Stimulated activated CD4-positive, alpha-beta T cell treated with anti-CD3 and anti-CD28 coated beads, TNF-alpha, amount 100 ng/mL, for 4 hours (primary cell): ENCODE data around the gene ATAT1.
"Not testable (repeated sequence)": the region's sequence is repeated elsewhere in the genome, so short reads cannot be mapped to it uniquely, and the experiment has no call there.

ENCODE experiments used
- DNase-seq, 3 experiments: peaks; one replicate each; pipeline ENCODE4 v3.0.0-alpha.2; 2020; ENCODE audit warnings: low read depth in 3 of 3

The ATAT1 gene

GRCh38 chr6:30651143-30651542, 24.5 kb downstream of the ATAT1 start:
- no peak for DNase-seq

DNA sequence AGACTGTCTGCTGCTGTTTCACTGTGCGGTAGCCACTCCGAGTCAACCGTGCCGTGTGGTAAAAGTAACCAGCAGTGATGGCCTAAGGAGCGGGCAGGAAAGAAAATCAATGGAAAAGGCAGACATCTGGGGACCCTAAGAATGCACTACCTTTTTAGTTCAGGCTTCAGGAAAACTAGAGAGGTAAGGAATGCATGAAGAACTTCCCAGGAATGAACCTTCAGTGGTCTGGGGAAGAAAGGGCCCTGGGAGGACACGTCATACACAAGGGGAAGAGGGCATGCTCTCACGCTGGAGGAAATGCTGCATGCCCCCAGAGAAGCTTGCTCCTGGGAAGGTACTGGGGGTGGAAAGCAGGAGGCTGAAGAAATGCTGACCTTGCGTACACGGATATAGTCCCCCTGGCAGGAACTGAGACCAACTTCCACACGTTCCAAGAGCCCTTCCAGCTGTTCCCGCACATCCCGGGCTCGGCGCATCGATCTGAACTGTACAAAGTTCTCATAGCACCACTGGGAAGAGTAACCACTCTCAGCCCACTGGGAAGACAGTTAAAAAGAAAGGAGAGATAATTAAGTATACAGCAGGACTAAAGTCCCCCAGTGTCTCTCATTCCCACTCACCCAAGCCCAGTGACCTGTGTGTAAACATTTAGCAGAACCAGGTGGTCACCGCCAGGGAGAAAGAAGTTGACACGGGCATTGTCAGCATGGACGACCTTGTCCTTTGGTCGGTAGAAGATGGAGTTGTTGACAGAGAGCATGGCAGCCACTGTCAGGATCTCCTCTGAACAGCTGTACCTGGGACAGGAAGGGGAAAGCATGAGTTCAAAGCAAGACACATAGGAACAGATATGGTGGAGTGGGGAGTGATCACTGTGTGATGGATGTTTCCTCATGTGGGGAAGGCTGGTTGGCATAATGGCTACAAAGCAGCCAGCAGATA, 28.4 kb downstream of the ATAT1 start:
- DNase-seq = no peak

DNA sequence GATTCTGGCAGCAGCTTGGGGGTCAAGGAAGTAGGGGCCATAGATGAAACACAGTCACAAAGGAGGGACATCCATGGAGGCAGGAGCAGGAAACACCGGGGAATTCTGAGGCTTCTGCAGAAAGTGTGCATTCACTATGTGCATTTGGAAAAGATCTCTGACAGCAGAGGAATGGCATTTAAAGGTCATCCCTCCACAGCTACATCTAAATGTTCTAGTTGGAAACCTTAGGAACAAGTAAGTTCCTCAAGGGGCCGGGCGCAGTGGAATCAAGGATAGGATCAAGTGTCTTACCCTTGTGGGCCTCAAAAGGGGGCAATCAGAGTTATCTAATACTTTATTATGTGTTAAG, 29.0 kb downstream of the ATAT1 start:
- DNase-seq = no peak

GRCh38 chr6:30656513-30656912, 29.8 kb downstream of the ATAT1 start:
- no peak for DNase-seq

- no peak for DNase-seq
Measured at GRCh38 chr6:30657454-30657853, 30.8 kb downstream of the ATAT1 start.

DNA sequence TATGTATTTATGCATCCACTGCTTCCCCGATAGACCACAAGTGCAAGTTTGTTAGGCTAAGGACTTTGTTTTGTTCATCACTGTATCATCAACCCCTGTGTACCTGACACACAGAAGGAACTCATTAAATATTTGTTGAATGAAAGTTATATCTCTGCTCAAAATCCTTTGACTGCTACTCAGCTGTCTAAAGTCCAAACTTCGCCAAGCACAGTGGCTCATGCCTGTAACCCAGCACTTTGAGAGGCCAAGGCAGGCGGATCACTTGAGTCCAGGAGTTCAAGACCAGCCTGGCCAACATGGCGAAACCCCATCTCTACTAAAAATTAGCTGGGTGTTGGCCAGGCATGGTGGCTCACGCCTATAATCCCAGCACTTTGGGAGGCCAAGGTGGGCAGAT, 31.2 kb downstream of the ATAT1 start:
- DNase-seq = not testable (repeated sequence)

DNA sequence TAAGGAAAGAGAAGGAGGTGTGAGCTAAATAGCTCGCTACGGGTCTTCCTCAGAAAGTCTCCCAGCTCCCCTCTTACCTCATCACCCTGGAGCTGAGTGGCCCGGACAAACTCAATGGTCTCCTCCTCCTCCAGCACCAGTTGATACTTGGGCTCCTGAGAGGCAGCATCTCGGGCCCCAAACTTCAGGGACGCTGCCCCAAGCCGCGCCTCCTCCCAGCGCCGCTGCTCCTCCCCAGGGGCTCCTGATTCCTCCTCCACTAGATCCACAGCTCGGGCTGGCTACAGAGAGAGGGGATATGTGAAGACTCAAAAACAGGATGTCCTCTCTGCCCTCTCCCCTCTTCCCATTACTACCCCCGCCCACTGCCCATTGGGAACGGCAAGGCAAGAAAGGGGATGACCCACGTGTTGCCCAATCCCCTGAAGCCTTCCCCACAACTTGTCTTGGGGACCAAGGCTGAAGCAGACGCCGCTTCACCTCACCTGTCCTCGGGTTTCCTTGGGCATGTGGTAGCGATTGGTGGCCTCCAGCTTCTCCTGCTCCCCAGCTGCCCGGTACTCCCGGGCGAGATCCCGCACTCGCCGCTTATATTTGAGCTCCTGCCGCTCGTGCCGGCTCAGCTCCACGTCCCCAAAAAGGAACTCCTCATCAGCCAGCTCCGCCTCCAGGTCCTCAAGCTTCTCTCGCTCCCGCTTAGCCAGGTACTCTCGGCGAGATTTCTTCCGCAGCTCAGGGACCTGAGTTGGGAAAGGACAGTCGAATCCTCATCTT, 38.5 kb downstream of the ATAT1 start:
- DNase-seq = no peak

- DNase-seq = not testable (repeated sequence)
Measured at GRCh38 chr6:30666300-30666699, 39.6 kb downstream of the ATAT1 start.

- no peak for DNase-seq
Measured at GRCh38 chr6:30670760-30671527, 44.3 kb downstream of the ATAT1 start.

- peak; percentile 75 to 84 (median 78) for DNase-seq
Measured at GRCh38 chr6:30672445-30673253, 46.0 kb downstream of the ATAT1 start, which contains the start of gene DHX16. TSS of gene DHX16 (minus strand) at chr6:30673006. CDS start at chr6:30672841, 165 bp downstream.

DNA sequence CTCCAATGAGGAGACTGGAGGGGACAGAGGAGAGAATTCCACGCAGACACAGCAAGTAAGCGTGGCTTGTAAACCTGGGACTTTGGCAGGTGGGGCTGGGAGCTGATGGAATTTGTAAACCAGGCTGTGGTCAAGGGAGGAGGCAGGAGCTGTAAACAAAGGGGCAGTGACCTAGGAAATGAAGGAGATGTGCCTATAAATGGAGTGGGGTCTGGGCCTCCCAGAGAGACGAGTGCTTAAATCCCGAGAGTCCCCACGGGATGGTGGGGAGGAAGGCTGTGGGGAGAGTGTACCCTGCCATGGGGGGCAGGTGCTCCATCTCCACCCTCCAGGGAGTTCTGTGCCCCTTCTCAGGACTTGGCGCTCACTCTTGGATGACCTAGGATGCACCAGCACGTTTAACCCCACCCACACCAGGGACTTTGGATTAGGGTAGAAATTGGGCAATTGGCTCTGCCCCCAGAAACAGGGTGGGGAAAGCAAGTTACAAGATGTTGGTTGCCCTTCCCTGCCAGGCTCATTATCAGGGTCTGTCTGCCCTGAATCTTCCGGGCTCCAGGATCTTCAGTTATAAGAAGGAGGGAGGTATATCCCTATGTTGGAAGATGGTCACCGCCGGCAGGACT, 50.1 kb downstream of the ATAT1 start:
- no peak for DNase-seq

GRCh38 chr6:30678964-30679726, 52.5 kb downstream of the ATAT1 start:
- peak; percentile 82 to 91 (median 85) for DNase-seq

GRCh38 chr6:30679765-30680535, 53.3 kb downstream of the ATAT1 start:
- no peak for DNase-seq

- no peak for DNase-seq
Measured at GRCh38 chr6:30681766-30682142, 55.1 kb downstream of the ATAT1 start.

DNA sequence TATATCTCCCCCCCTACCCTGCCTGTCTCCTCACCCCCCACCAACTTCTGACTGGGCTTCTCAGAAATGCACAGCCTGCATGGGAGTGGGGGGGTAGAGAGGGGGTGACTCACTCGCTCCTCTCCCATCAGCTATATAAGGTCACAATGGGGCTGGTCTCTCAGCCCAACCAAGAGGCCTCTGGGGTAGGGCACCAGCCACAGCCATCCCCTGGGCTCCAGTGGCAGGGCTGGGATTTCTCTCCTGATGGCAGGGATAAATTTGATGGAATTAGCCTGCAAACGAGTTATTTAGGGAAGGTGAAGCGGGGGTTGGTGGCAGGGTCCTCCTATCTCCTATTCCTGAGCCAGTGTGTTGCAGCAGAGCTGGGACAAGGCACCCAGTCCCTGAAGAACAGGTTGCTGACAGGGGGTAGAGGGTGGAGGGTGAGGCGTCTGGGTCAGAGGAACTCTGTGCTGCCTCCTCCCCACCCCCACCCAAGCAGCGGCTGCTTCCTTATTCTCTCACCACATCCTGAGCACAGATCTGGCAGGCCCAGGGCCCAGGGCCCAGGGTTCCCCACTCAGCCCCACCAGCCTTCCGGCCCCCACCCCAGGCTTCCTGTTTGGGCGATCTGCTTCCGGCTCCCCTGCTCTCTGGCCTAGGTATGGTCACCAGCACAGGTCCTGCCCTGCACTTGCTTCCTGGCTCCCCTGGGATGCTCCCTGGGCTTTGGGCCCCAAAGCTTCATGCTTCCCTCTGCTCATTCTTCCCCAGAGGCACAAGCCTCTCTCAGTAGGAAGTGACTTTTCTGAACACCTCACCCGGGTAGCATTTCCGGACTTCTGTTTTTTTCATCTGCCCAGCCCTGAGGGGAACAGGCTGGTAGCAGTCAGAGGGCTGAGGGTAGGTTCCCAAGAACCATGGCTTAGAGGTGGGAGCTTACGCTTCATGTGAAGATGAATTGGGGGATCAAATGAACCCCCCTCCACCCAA, 55.8 kb downstream of the ATAT1 start:
- DNase-seq = peak; percentile 68 to 81 (median 76)

DNA sequence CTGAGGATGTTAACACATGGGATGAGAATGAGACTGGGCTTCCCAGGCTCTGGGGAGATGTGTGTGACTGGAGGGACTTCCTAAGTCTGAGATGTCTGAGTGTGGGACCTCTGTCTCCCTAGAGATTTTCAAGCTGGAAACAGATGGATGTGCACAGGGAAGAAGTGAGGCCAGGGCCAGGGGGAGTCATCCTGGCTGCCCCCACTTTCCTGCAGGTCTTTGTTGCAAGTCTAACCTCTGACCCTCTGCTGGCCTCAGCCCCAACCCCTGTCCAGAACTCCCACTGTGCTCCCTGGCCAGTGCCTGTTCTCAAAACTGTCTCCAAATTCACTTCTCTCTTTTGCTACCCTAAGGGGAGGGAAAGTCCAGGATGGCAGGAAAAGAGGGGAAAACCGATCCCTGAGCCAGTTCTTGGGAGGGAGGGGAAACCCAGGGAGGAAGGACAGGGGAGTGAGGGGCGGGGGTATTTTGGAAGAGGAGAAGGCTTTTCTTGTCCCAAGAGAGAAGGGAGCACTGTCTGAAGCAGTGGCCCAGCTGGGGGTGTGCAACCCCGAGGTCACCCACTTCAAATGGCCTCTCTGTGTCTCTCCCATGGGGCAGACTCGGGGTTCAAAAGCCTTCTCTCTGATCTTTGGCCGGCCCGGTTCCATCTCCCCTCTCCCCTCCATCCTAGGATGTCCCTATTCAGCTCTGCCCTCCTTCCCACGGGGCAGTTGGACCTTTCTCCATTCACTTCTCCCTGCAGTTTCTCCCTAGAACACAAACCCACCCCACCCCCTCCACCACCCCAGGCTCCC, 56.7 kb downstream of the ATAT1 start:
- no peak for DNase-seq

- DNase-seq = no peak
Measured at GRCh38 chr6:30683980-30684338, 57.3 kb downstream of the ATAT1 start.
